Central memory CD4-positive, alpha-beta T cell (primary cell): ENCODE results near the gene ZBED4.
"Not testable (repeated sequence)": the region's sequence is repeated elsewhere in the genome, so short reads cannot be mapped to it uniquely, and the experiment has no call there.

Experiments used
- DNase-seq: peaks from one replicate; pipeline ENCODE4 v3.0.0; 2022
- total RNA-seq, 3 experiments: gene quantifications; one replicate each; lab custom pipeline; 2026; lab: John Stamatoyannopoulos, UW

Gene ZBED4
- 36.7 to 64.5 (median 51.0) reads per million in 3 experiments for total RNA-seq

GRCh38 chr22:49852898-49853894, at the start of gene ZBED4:
Gene ZBED4, plus strand, starts transcription at chr22:49853844. Its CDS starts 29,819 bp downstream, at chr22:49883663.
- peak; percentile 99 for DNase-seq

GRCh38 chr22:49807129-49807528, 46.5 kb upstream of the ZBED4 start:
- no peak for DNase-seq

GRCh38 chr22:49807780-49808708, 45.6 kb upstream of the ZBED4 start:
- DNase-seq: peak; percentile 72

GRCh38 chr22:49810363-49811019, 43.2 kb upstream of the ZBED4 start:
- no peak for DNase-seq

- no peak for DNase-seq
Measured at GRCh38 chr22:49811020-49811791, 42.4 kb upstream of the ZBED4 start.

GRCh38 chr22:49812838-49813237, 40.8 kb upstream of the ZBED4 start:
- DNase-seq: no peak

GRCh38 chr22:49814164-49814686, 39.4 kb upstream of the ZBED4 start:
- DNase-seq: no peak

GRCh38 chr22:49814856-49815255, 38.8 kb upstream of the ZBED4 start:
- DNase-seq: no peak

GRCh38 chr22:49815641-49816091, 38.0 kb upstream of the ZBED4 start:
- no peak for DNase-seq

- no peak for DNase-seq
Measured at GRCh38 chr22:49817359-49817758, 36.3 kb upstream of the ZBED4 start.

GRCh38 chr22:49820984-49821383, 32.7 kb upstream of the ZBED4 start:
- no peak for DNase-seq

- DNase-seq: not testable (repeated sequence)
Measured at GRCh38 chr22:49821741-49822140, 31.9 kb upstream of the ZBED4 start.

- no peak for DNase-seq
Measured at GRCh38 chr22:49823289-49824045, 30.2 kb upstream of the ZBED4 start.

GRCh38 chr22:49824185-49824925, 29.3 kb upstream of the ZBED4 start:
- DNase-seq: no peak

- DNase-seq: no peak
Measured at GRCh38 chr22:49824936-49825335, 28.7 kb upstream of the ZBED4 start.

- no peak for DNase-seq
Measured at GRCh38 chr22:49825436-49825835, 28.2 kb upstream of the ZBED4 start.

- DNase-seq: peak; percentile 58
Measured at GRCh38 chr22:49825944-49826602, 27.6 kb upstream of the ZBED4 start.

GRCh38 chr22:49826603-49827270, 26.9 kb upstream of the ZBED4 start:
- peak; percentile 42 for DNase-seq
